Activated CD4-positive, alpha-beta T cell treated with anti-CD3 and anti-CD28 coated beads, Interleukin-2, Interleukin-4, amounts not matched to agents 100 ng/mL and 50 ng/mL, durations not matched to agents 16 hours and 8 hours (primary cell): ENCODE measurements around the gene MAN1A1.
"Not testable (repeated sequence)": the region's sequence is repeated elsewhere in the genome, so short reads cannot be mapped to it uniquely, and the experiment has no call there.

Experiments used
- DNase-seq: peaks from one replicate; pipeline ENCODE4 v3.0.0-alpha.2; 2020; ENCODE audit warnings: low spot score

Gene MAN1A1

GRCh38 chr6:119349361-119350201 lies at the start of gene MAN1A1:
MAN1A1 (minus strand) TSS chr6:119349761; CDS start chr6:119349065, 696 bp downstream.
- peak; percentile 90 for DNase-seq

GRCh38 chr6:119395192-119395591 lies 45.6 kb upstream of the MAN1A1 start:
- no peak for DNase-seq

GRCh38 chr6:119390247-119390793 lies 40.8 kb upstream of the MAN1A1 start:
- DNase-seq, result no peak

GRCh38 chr6:119385994-119386393 lies 36.4 kb upstream of the MAN1A1 start:
- DNase-seq, result no peak

- DNase-seq, result no peak
Observed at GRCh38 chr6:119384444-119384843, 34.9 kb upstream of the MAN1A1 start.

GRCh38 chr6:119379809-119380208 lies 30.2 kb upstream of the MAN1A1 start:
- DNase-seq, result no peak

GRCh38 chr6:119377043-119377442 lies 27.5 kb upstream of the MAN1A1 start:
- not testable (repeated sequence) for DNase-seq

- DNase-seq, result no peak
Observed at GRCh38 chr6:119370080-119370479, 20.5 kb upstream of the MAN1A1 start.

GRCh38 chr6:119368921-119369320 lies 19.4 kb upstream of the MAN1A1 start:
- DNase-seq, result no peak

GRCh38 chr6:119361209-119361608 lies 11.6 kb upstream of the MAN1A1 start:
- no peak for DNase-seq

GRCh38 chr6:119360262-119360915 lies 10.8 kb upstream of the MAN1A1 start:
- DNase-seq, result no peak

GRCh38 chr6:119355890-119356289 lies 6.3 kb upstream of the MAN1A1 start:
- DNase-seq, result no peak

GRCh38 chr6:119355157-119355556 lies 5.6 kb upstream of the MAN1A1 start:
- DNase-seq, result no peak

GRCh38 chr6:119353696-119354095 lies 4.1 kb upstream of the MAN1A1 start:
- DNase-seq, result no peak

- DNase-seq, result no peak
Observed at GRCh38 chr6:119352001-119352400, 2.4 kb upstream of the MAN1A1 start.

- no peak for DNase-seq
Observed at GRCh38 chr6:119350952-119351372, 1.4 kb upstream of the MAN1A1 start.

- peak; percentile 75 for DNase-seq
Observed at GRCh38 chr6:119350202-119350951, 816 bp upstream of the MAN1A1 start.

GRCh38 chr6:119348748-119349360 lies 707 bp downstream of the MAN1A1 start:
- no peak for DNase-seq

GRCh38 chr6:119348096-119348747 lies 1.3 kb downstream of the MAN1A1 start:
- DNase-seq, result no peak

GRCh38 chr6:119347466-119348095 lies 2.0 kb downstream of the MAN1A1 start:
- peak; percentile 51 for DNase-seq

GRCh38 chr6:119346936-119347335 lies 2.6 kb downstream of the MAN1A1 start:
- no peak for DNase-seq
